Activated gamma-delta T cell (primary cell): ENCODE data around the gene DNAJC27.
A peak's percentile ranks its signal among the peaks of the same experiment; 100 is the strongest.

Experiments
- DNase-seq: peaks from one replicate; lab custom pipeline; 2025; lab: John Stamatoyannopoulos, UW

The DNAJC27 gene

DNA sequence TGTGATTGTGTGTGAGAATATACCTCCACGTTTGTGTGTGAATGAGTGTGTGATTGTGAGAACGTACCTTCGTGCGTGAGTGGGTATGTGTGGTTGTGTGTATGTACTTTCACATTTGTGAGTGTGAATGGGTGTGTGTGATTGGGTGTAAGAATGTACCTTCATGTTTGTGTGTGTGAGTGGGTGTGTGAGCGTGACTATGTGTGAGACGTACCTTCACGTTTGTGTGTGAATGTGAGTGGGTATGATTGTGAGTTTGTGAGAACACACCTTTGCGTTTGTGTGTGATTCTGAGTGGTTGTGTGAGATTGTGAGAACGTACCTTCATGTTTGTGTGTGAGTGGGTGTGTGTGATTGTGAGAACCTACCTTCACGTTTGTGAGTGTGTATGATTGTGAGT is 45.9 kb downstream of the DNAJC27 start:
- no peak for DNase-seq

GRCh38 chr2:24924732-24925131 is 47.0 kb downstream of the DNAJC27 start:
- no peak for DNase-seq

GRCh38 chr2:24924266-24924665 is 47.5 kb downstream of the DNAJC27 start:
- DNase-seq = no peak

- no peak for DNase-seq
These were observed 48.6 kb downstream of the DNAJC27 start for GRCh38 chr2:24923106-24923505.

DNA sequence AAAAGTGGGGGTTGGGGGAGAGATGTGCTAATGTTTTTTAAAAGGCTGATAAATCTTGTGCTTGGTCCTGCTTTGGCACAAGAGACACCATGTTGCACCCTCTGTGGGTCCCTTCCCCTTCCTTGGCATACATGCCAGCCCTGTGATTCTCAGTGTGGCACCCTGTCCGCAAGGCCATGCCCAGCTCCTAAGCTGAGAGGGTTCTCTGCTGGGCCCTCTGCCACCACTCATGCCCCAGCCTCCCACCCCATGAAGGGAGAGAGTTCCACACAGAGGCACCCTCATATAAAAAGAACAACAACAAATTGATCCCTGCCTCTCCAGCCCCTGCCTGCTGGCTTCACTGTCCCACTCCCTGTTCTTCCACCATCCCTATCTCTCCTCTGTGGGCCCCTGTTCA is 49.2 kb downstream of the DNAJC27 start:
- DNase-seq = no peak

- DNase-seq = no peak
These were observed 50.8 kb downstream of the DNAJC27 start for GRCh38 chr2:24920809-24921441.

GRCh38 chr2:24920098-24920808 is 51.5 kb downstream of the DNAJC27 start, which contains the start of gene ADCY3:
TSS of gene ADCY3 (minus strand) at chr2:24920237. CDS start at chr2:24918987, 1,250 bp downstream.
- peak; percentile 47 for DNase-seq

DNA sequence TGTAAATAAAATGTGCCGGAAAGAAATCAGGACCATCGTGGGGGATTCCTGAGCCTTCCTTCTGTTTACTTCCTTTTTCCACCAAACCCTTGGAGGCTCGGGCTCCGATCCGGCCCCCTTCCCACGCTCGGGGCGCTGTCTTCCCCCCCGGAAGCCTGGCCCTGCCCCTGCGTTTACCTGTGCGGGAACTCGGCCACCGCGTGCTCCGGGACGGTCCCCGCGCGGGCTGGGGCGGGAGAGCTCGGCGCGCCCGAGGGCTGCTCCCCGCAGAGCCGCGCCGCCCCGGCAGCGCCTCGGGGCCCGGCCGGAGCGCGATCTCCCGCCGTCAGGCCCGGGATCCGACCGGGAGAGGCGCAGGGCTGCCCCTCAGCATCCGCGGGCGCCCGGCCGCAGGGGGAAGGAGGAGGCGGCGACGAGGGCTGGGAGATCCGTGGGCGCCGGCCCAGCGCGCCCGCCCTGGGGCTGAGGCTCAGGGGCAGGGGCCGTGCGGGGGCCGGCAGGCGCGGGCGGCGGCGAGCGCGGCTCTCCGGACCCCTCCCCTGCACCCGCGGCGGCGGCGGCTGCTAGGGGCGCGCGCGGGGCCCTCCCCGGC is 52.2 kb downstream of the DNAJC27 start:
- no peak for DNase-seq

DNA sequence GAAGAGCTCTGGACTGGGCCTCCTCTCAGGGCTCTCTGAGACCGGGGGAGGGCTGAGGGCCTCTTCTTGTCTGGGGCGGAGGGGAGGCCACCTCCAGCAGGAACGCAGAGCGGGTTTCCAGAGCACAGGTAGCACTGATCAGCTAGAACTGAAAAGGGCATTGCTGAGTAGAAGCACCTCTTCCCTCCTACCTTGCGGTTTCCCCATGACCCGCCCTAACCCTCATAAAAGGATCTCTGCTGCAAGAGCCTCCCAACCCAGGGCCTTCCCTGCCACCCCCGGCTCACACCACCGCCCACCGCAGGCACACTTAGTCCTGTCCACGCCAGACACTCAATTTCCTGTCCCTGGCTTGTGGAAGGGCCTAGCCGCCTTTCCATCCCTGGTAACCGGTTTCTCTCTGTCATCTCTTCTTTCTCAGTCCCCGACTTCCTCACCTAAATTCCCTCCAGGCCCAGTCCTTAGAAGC is 52.7 kb downstream of the DNAJC27 start:
- peak; percentile 51 for DNase-seq

GRCh38 chr2:24918326-24919036 is 53.3 kb downstream of the DNAJC27 start:
- DNase-seq = no peak

DNA sequence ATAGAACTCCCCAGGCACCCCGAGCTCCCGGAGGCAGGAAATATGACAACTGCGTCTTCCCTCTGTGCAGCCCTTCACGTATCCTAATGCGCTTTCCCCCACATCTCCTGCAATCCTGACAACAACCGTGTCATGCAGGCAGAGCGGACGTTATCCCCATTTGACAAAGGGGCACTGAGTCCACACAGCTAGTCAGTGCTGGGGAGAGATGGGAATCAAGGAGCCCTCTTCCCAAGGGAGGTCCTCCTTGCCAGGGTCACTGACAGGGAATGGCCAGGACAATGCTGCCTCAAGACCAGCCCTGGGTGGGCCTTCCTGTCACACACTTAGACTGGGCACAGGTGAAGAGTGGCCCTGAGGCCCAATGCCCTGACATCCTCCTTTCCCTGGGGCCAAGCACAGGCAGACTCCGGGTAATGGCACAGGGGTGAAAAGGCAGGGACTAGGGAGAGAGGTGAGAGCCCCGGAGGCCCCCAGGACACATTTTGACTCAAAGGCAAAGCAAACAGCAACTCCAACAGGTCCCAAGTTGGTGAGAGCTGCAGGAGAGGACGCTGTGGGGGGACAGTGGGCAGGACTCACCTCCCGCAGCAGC is 53.9 kb downstream of the DNAJC27 start:
- no peak for DNase-seq

DNA sequence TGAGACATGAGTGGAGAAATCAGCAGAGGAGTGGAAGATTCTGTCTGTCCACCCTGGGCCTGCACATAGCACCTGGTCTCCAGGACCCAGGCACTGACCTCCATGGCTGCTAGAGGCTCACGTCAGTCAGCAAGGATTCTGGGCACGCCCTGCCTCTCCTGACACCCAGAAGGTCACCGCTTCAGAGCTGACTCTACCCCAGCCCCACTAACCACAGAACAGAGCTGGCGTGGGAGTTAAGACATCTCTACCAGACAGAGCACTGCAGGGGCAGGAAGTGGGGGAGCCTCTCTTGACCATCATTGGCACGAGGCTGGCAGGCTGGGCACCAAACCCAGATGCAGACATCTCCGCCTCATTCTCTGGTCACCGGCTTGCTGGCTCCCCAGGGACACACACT is 54.7 kb downstream of the DNAJC27 start:
- DNase-seq = no peak

- DNase-seq = no peak
These were observed 56.0 kb downstream of the DNAJC27 start for GRCh38 chr2:24915796-24916195.

- DNase-seq = no peak
These were observed 56.6 kb downstream of the DNAJC27 start for GRCh38 chr2:24915175-24915574.

DNA sequence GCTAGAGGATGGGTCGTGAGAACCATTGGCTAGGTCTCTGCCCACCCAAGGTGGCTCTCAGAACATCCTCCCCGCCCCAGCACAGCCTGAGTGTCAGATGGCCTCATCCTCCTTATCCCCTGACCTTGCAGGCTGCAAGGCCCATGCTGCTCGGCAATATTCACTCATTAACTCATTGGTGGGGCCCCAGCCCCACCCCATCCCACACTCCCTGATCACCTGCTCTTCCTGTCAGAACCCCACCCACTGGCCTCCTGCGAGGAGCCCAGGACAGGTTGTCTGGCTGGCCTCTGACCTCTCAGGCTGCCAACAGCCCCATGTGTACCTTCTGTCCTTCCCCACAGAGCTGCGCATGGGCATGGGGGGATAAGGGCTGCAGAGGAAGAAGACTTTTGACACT is 57.0 kb downstream of the DNAJC27 start:
- no peak for DNase-seq

DNA sequence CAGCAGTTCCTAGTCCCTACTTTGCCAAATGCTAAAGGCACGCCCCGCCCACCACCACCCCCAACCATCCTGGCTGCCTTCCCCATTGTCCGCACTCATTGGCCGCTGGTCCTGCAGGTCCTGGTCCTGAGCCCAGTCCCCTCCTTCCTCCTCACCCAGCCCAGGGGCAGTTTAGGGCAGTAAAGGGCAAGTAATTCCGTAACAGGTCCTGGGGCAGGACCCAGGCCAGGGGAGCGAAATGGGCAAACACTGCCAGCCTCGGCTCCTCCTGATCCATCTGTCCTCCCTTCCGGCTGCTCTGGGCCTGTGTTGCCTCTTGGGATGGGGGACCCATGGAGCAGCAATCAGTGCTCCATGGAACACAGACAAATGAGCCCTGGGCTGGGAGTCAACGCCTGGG is 57.8 kb downstream of the DNAJC27 start:
- DNase-seq = no peak

DNA sequence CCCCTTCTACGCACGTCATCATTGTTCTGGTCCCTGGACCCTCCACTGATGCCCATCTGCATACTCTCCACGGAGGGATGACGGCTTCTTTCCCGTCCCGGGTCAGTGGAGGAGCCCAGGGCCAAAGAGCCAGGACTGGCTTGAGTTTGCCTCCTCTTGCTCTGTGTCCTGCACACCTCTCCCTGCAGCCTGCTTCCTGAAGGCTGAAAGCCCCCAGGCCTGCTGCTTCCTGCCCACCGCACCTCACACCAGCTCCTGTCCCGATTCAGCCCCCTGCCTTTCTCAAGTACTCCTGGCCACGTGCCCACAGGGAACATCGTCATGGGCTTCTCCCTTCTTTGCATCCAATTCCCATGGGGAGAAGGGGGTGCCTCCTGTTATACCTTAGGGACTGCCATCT is 58.8 kb downstream of the DNAJC27 start:
- DNase-seq = no peak

- DNase-seq = no peak
These were observed 59.2 kb downstream of the DNAJC27 start for GRCh38 chr2:24912523-24912922.

- no peak for DNase-seq
These were observed 61.5 kb downstream of the DNAJC27 start for GRCh38 chr2:24910245-24910644.

DNA sequence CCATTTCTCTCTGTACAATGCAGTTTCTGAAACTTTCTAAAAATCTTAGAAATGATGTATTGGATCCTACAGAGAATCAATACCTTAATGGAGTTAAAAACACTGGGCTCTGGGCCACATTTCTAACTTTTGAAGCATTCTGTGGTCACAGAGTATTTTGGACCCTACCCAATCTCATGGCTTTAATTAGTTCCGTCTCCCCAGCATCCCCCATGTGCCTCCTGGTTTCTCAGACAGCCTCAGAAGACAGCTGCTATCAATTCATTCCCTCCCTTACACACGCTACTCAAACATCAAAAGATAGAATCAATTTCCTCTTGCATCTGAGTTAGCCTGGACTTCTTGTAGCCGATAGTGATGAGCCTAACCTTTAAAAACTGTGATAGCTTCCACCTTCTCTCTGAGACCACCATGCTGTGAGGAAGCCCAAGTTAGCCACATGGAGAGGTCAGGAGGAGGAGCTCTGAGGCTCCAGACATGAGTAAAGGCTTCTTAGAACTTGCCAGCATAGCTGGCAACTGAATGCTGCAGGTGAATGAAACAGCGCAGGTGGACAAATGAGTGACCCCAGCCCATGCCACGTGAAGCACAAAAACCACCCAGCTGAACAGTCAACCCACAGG is 62.1 kb downstream of the DNAJC27 start:
- no peak for DNase-seq

DNA sequence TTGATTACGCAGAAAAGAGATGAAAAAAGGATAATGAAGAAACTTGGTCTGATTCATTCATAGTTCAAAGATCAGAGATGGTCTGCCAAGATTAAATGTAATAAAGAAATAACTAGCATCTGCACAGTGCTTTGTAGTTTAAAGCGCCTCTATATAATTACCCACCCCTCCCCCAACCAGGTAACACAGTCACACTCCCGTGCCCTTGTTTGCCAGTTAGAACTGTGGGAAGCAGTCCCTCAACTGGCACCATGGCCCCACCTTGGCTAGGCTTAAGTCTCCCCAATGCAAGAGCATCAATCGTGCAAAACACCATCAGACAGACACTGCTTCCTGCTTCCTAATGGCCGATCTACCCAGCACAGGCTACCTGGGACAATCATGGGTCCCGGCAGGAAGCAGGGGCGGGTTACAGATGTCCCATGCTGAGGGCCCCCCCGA is 63.3 kb downstream of the DNAJC27 start:
- DNase-seq = no peak

GRCh38 chr2:24907116-24907515 is 64.6 kb downstream of the DNAJC27 start:
- DNase-seq = no peak
